Neuron (in vitro differentiated cells): ENCODE data around the gene VASP.

Source experiments
- H2AFZ ChIP-seq: one replicate; pipeline ENCODE4 v1.6.1; 2013; ENCODE audit warnings: low read depth, mild to moderate bottlenecking, inconsistent platforms, low read length, moderate library complexity
- H3K27me3 ChIP-seq: one replicate; pipeline ENCODE4 v1.6.1; 2013; ENCODE audit warnings: low read length; ENCODE audit not compliant: insufficient read depth
- H3K36me3 ChIP-seq: one replicate; pipeline ENCODE4 v1.6.1; 2013; ENCODE audit warnings: low read length; ENCODE audit not compliant: insufficient read depth
- H3K4me1 ChIP-seq: one replicate; pipeline ENCODE4 v1.6.1; 2013; ENCODE audit warnings: low read length; ENCODE audit not compliant: insufficient read depth
- H3K4me3 ChIP-seq: 2 replicates; pipeline ENCODE4 v1.5.1; 2013; ENCODE audit warnings: mild to moderate bottlenecking, low read length, moderate library complexity
- H3K9me3 ChIP-seq: one replicate; pipeline ENCODE4 v1.6.1; 2013; ENCODE audit warnings: low read length

Gene VASP

GRCh38 chr19:45496349-45496953 lies 10.8 kb upstream of the VASP start:
- peaks cover 19% of the 10 kb centered on the region for H3K4me1 ChIP-seq
- H2AFZ ChIP-seq: peak overlapping the region; percentile 88
- peak overlapping the region; percentile 70 for H3K4me3 ChIP-seq
- peaks cover 16% of the 10 kb centered on the region for H3K36me3 ChIP-seq
- no peaks in the 10 kb centered on the region for H3K9me3 ChIP-seq
- H3K27me3 ChIP-seq: peaks cover 30% of the 10 kb centered on the region

GRCh38 chr19:45497791-45498190 lies 9.5 kb upstream of the VASP start:
- no peak overlapping the region for H3K4me3 ChIP-seq
- peaks cover 39% of the 10 kb centered on the region for H3K27me3 ChIP-seq
- peaks cover 16% of the 10 kb centered on the region for H3K36me3 ChIP-seq
- H3K9me3 ChIP-seq: no peaks in the 10 kb centered on the region
- H2AFZ ChIP-seq: no peak overlapping the region
- peaks cover 18% of the 10 kb centered on the region for H3K4me1 ChIP-seq

GRCh38 chr19:45498411-45499195 lies 8.7 kb upstream of the VASP start, which contains the start of gene PPM1N:
TSS of gene PPM1N (plus strand) at chr19:45498443. CDS start at chr19:45498473, 30 bp downstream.
- Histone ChIP-seq H3K4me3 (peak within 1 kb of the TSS; percentile 43), H3K36me3 (peaks cover 13% of the 10 kb centered on the region), H3K4me1 (peaks cover 12% of the 10 kb centered on the region), H3K27me3 (peaks cover 39% of the 10 kb centered on the region), H3K9me3 (no peaks in the 10 kb centered on the region), H2AFZ (no peak within 1 kb of the TSS)

- H3K4me1 ChIP-seq: peaks cover 12% of the 10 kb centered on the region
- no peaks in the 10 kb centered on the region for H3K9me3 ChIP-seq
- no peak overlapping the region for H2AFZ ChIP-seq
- H3K36me3 ChIP-seq: peaks cover 6% of the 10 kb centered on the region
- H3K27me3 ChIP-seq: peaks cover 39% of the 10 kb centered on the region
- no peak overlapping the region for H3K4me3 ChIP-seq
Observed at GRCh38 chr19:45499196-45500180, 7.8 kb upstream of the VASP start.

- Histone ChIP-seq H3K4me1 (peaks cover 8% of the 10 kb centered on the region), H3K4me3 (no peak overlapping the region), H3K36me3 (no peaks in the 10 kb centered on the region), H3K9me3 (no peaks in the 10 kb centered on the region), H2AFZ (no peak overlapping the region), H3K27me3 (peaks cover 39% of the 10 kb centered on the region)
Observed at GRCh38 chr19:45500918-45501729, 6.2 kb upstream of the VASP start.

- Histone ChIP-seq H3K36me3 (no peaks in the 10 kb centered on the region), H3K4me3 (no peak overlapping the region), H3K4me1 (peaks cover 4% of the 10 kb centered on the region), H2AFZ (no peak overlapping the region), H3K9me3 (no peaks in the 10 kb centered on the region), H3K27me3 (peaks cover 39% of the 10 kb centered on the region)
Observed at GRCh38 chr19:45501730-45502014, 5.6 kb upstream of the VASP start.

GRCh38 chr19:45502111-45502510 lies 5.2 kb upstream of the VASP start:
- H3K27me3 ChIP-seq: peaks cover 39% of the 10 kb centered on the region
- no peaks in the 10 kb centered on the region for H3K9me3 ChIP-seq
- no peaks in the 10 kb centered on the region for H3K36me3 ChIP-seq
- H3K4me1 ChIP-seq: peaks cover 3% of the 10 kb centered on the region
- H3K4me3 ChIP-seq: no peak overlapping the region
- H2AFZ ChIP-seq: no peak overlapping the region

GRCh38 chr19:45503909-45504308 lies 3.4 kb upstream of the VASP start:
- Histone ChIP-seq H3K4me3 (no peak overlapping the region), H3K36me3 (no peaks in the 10 kb centered on the region), H2AFZ (no peak overlapping the region), H3K27me3 (peaks cover 26% of the 10 kb centered on the region), H3K4me1 (peaks cover 12% of the 10 kb centered on the region), H3K9me3 (no peaks in the 10 kb centered on the region)

- Histone ChIP-seq H2AFZ (no peak overlapping the region), H3K9me3 (no peaks in the 10 kb centered on the region), H3K36me3 (no peaks in the 10 kb centered on the region), H3K4me3 (no peak overlapping the region), H3K27me3 (peaks cover 14% of the 10 kb centered on the region), H3K4me1 (peaks cover 15% of the 10 kb centered on the region)
Observed at GRCh38 chr19:45505151-45505995, 1.9 kb upstream of the VASP start.

- Histone ChIP-seq H3K36me3 (no peaks in the 10 kb centered on the region), H2AFZ (no peak overlapping the region), H3K4me1 (peaks cover 15% of the 10 kb centered on the region), H3K9me3 (no peaks in the 10 kb centered on the region), H3K4me3 (no peak overlapping the region), H3K27me3 (peaks cover 14% of the 10 kb centered on the region)
Observed at GRCh38 chr19:45505996-45506245, 1.4 kb upstream of the VASP start.

GRCh38 chr19:45506246-45506988 lies 862 bp upstream of the VASP start:
- no peaks in the 10 kb centered on the region for H3K9me3 ChIP-seq
- H3K4me3 ChIP-seq: peak overlapping the region; percentile 72
- H3K27me3 ChIP-seq: peaks cover 9% of the 10 kb centered on the region
- H2AFZ ChIP-seq: peak overlapping the region; percentile 89
- H3K4me1 ChIP-seq: peaks cover 15% of the 10 kb centered on the region
- no peaks in the 10 kb centered on the region for H3K36me3 ChIP-seq
